ENCODE measurements around the gene TTPAL.

The TTPAL gene

DNA sequence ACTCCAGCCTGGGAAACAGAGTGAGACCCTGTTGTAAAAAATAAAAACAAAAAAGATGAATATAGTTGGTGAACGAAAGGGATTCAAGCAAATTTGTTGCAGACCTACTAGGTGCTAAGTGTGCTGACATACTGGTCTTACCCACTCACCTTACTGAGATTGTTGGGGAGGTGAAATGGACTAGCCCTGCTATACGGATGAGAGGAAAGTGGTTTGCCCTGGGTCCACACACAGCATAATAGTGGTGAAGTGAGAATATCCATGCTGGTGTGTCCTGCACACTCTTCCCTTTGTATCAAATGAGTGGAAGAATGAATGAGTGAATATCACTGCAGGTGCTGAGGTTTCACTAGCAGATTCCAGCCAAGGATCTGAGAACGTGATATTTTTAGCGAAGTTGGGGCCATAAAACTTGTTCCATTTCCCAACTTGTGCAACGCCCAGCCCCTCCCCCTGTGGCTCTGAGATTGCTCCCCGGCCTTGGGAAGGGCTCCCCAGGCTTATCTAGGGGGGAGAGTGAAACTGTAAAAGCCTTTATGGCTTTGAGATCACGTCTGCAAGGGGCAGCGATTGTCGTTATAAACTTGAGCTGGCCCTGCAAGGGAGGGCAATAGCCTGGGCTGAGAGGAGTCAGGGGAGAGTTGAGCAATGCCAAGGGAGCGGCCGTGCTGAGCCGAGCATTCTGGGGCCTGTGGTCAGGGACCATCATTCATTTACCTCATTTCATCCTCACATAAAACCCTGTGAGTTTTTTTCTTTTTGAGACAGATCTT lies 33.2 kb upstream of the TTPAL start:
- DNase-seq (ENCODE audit: low read depth in 2 of 2): no peak

DNA sequence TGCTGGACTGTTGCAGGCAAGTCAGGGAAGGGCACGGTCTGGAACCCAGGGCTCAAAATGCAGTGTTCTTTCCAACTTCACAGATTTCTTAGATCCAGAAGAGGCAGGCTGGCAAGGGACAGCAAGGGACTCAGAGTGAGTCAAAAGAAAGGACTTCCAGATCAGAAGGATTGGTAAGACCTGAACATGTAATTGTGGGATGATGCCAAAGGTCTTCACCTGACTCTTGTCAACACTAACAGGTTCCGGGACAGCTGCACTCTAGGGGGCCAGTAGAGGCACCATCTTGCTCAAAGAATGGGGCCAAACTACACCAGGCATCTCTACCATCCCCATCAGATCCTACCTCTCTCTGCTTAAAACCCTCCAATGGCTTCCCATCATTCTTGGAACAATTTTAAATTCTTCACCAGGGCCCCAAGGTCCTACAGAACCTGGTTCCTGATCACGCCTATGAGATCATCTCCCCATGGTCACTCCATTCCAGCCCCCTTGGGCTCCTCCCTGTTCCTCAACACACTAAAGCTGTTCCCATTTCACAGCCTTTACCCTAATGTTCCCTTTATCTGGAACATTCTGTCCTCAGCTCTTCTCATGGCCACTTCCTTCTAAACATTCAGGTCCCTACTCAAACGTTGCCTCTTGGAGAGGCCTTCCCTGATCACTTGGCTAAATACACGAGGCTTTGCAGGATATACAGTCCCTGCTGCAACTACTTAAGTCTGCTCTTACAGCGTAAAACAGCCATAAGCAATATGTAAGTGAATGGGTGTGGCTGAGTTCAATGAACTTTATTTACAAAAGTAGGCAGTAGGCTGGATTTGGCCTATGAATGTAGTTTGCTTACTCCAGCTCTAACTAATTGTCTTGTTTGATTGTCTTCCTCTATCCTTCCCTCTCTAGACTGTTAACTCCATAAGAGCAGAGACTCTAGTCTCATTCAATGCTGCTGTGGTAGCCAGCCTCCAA lies 29.6 kb upstream of the TTPAL start:
- no peak for DNase-seq (ENCODE audit: low read depth in 2 of 2)

DNA sequence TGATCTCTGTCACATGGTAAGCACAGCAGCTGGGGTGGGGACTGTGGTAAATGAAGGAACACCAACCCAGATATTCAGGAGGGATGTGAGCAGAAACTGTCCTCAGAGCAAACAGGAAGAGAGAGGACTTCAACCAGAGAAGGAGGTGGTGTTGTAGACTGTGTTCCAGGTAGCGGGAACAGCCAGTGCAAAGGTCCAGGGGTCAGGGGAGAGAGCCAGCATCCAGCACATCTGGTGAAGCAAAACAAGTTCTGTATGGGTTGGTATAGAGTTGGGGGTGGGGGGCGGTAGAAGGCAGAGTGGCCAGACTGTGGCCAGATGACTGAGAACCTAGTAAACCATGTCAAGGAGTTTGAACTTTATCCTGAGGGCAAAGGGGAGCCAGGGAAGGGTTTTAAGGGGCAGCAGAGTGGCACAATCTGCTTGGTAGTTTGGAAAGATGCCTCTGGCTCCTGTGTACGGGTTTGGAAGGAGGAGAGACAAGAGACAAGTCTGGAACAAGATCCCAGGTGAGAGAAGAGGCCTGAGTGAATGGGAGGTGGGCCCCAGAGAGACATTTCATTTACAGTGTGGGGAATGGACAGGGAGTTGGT lies 27.8 kb upstream of the TTPAL start:
- DNase-seq (ENCODE audit: low read depth in 2 of 2): no peak

DNA sequence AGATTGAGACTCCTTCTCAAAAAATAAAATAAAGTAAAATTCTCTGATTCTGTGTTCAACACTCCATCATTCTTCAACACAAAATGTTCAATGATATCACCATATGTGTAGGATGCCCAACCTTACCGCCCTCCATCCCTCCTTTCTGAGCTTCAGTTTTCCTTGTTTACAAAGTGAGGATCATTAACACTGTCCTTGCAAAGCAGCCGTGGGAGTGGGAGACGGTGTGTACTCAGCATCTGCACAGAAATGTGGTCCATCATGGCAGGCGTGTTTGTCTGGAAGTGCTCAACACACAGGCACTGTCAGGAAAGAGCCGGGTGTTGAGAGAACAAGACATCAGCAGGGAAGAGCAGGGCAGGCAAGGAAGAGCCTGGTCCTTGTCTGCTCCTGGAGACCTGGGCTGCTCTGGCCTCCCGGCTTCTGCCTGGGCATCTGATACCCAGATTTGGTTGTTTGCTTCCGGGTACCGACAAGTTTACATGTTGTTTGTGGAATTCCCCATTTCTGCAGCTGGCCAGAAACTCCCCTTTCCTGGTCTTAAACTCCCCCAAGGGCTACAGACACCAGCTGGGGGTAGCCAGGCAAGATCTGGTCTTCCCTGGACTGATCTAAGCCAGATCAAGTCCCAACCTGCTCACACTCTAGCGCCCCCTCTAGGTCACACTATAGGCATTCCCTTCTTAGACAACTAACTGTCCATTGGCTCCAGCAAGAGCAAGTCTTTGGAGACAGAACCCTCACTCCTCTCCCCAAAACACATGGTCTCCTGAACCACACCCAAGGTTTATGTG lies 26.7 kb upstream of the TTPAL start:
- no peak for DNase-seq (ENCODE audit: low read depth in 2 of 2)

DNA sequence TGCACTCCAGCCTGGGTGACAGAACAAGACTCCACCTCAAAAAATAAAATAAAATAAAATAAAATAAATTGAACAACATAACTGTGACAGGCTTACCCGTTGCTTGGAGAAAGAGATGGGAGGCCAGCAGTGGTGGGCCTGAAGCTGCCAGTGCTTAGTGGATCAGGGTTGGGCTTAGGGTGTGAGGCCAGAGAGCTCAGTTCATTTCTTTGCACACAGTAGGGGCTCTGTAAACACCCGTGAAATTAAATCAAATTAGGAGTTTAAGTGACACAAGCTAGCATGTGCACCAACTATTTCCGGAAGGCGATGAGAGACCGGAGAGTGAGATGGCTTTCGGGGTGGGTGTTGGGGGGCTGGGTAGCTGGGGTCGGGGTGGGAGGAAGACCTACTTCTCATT lies 25.8 kb upstream of the TTPAL start:
- DNase-seq (ENCODE audit: low read depth in 2 of 2): no peak

- DNase-seq (ENCODE audit: low read depth in 2 of 2): no peak
These were observed 25.3 kb upstream of the TTPAL start for GRCh38 chr20:44450281-44450889.

GRCh38 chr20:44450903-44451450 lies 24.7 kb upstream of the TTPAL start:
- DNase-seq (ENCODE audit: low read depth in 2 of 2): no peak

DNA sequence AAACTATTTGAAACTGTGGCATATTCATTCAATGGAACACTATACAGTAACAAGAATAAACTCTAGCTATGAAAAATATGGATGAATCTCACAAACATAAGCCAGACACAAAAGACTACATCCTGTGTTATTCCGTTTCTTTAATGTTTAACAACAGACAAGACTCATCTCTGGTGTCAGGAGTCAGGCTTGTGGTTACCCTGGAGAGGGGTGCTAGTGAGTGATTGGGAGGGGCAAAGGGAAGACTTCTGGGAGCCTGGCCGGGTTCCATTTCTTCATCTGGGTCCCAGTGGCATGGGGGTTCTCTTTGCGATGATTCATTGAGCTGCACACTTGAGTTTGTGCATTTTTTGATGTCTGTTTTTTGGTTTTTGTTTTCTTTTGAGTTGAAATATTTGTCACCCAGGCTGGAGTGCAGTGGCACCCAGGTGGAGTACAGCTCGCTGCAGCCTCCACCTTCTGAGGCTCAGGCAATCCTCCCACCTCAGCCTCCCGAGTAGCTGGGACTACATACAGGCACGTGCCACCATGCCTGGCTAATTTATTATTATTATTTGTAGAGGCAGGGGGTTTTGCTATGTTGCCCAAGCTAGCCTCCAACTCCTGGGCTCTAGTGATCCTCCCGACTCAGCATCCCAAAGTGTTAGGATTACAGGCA lies 21.2 kb upstream of the TTPAL start:
- no peak for DNase-seq (ENCODE audit: low read depth in 2 of 2)

DNA sequence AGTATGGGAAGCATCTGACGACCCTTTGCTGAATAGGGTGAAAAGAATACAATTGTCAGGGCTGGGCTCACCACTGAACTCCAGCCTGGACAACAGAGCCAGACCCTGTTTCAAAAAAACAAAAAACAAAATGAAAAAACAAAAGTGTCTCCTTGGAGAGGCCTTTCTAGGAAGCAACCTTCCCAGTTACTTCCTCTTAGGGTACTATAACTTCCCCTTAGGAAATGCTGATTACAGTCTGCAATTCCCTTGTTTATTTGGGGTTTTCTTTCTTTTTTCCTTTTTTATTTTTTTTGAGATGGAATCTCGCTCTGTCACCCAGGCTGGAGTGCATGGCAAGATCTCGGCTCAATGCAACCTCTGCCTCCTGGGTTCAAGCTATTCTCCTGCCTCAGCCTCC lies 20.5 kb upstream of the TTPAL start:
- DNase-seq (ENCODE audit: low read depth in 2 of 2): no peak

GRCh38 chr20:44456611-44457010 lies 19.1 kb upstream of the TTPAL start:
- no peak for DNase-seq (ENCODE audit: low read depth in 2 of 2)

DNA sequence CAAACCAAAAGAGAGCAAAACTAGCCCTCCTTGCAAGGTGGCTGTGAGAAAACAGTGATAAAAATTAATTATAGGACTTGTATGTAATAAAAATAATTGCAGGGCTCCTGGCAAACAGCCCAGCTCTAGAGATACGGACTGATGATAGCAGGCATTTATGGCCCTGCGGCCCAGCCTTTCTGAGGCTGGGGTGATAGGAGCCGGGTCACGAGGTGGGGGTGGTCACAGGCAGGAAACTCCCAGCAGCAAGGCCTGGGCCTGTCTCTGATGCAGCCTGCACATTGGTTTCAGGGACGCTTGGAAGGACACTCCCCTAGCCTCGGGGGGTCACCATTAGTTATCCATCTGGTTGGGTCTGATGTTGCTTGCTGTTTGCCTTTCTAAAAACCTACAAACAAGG lies 18.7 kb upstream of the TTPAL start:
- DNase-seq (ENCODE audit: low read depth in 2 of 2): no peak

DNA sequence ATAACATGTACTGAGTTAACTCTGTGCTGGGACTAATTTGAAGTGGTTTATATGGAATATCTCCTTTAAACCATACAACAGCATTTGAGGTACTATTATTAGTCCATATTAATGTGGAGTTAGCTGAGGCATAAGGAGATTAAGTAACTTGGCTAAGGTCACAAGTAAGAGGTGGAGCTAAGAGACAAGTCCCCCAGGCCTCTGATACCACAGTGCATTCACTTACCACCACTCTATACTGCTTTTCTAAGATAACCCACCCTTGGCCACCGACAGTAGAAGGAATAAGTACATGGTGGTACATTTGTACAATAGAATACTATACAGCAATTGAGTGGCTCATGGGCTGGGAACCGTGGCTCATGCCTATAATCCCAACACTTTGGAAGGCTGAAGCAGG lies 16.4 kb upstream of the TTPAL start:
- no peak for DNase-seq (ENCODE audit: low read depth in 2 of 2)

DNA sequence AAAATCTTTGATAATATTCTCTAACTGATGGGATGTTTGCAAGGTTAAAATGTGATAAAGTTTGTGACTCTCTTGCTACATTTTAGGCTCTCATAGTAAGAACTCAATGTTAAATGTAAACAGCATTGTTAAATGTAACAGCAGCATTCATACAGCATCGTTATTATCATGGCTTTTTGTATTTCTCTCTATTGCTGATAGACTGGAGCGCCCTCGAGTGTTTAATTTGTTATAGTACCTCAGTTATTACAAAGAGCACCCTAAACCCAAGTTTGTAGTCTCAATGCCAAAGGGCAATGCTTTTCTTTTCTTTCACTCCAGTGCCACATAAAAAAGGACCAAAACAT lies 14.9 kb upstream of the TTPAL start:
- no peak for DNase-seq (ENCODE audit: low read depth in 2 of 2)

DNA sequence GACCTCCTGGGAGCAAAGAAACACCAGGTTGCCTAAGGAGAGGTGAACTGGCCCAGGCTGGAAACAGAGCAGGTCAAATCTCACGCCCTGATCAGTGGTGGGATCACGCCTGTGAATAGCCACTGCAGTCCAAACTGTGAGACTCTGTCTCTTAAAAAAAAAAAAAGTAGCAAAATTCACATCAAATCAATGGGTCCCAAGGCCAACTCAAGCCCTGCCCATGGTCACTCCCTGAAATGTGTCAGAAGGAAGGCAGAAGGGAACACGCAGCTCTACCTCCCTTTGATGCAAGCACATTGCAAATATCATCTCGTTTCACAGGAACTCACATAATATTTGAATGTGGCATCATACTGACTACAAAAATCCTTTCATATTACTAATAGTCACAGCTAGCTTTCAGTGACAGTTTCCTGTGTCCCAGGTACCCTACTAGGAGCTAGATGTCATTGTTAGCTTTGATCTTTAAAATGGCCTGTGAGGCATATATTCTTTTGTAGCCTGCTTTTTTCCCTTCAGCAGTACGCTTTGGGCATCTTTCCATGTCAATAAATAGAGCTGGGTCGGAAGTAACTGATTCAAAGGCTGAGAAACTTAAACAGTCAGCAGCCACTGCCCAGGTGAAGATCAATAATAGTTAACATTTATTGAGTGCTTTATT lies 14.4 kb upstream of the TTPAL start:
- no peak for DNase-seq (ENCODE audit: low read depth in 2 of 2)

- no peak for DNase-seq (ENCODE audit: low read depth in 2 of 2)
These were observed 13.9 kb upstream of the TTPAL start for GRCh38 chr20:44461803-44462174.

- no peak for DNase-seq (ENCODE audit: low read depth in 2 of 2)
These were observed 12.2 kb upstream of the TTPAL start for GRCh38 chr20:44463466-44463865.

GRCh38 chr20:44464514-44464913 lies 11.2 kb upstream of the TTPAL start:
- DNase-seq (ENCODE audit: low read depth in 2 of 2): no peak

GRCh38 chr20:44465001-44465560 lies 10.6 kb upstream of the TTPAL start:
- no peak for DNase-seq (ENCODE audit: low read depth in 2 of 2)

GRCh38 chr20:44467289-44467883 lies 8.3 kb upstream of the TTPAL start:
- no peak for DNase-seq (ENCODE audit: low read depth in 2 of 2)

Measured in stimulated activated CD4-positive, alpha-beta T cell treated with anti-CD3 and anti-CD28 coated beads, Interleukin-12 subunit alpha, Interleukin-12 subunit beta, amount 100 ng/mL, for 24 hours (primary cell).